HG03064 (cell line): ENCODE data around the gene PLD1.

Source experiments
- ATAC-seq: cut with Tn5 transposase; IDR thresholded peaks from one replicate; pipeline ENCODE4 v1.9.1; 2021; ENCODE audit warnings: low read depth; ENCODE audit not compliant: unreplicated experiment

Gene PLD1

GRCh38 chr3:171799501-171799900, 10.8 kb downstream of the PLD1 start:
- no peak for ATAC-seq

DNA sequence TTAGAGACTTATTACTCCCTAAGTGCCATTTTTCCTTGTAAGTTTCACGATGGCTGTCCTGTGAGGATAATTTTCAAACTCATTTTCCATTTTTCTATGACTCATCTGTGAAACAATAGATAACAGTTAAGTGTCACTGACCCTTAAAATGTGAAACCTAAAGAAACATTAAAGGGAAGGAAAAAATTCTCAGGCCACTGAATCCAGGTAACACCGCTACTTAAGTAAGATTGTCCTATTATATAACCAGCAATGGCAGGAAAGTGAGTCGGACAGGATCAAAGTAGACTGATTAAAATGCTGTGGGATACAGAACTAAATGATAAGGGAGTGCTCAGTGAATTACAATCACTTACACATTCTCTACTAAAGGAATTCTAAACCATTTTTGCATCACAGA, 12.4 kb downstream of the PLD1 start:
- no peak for ATAC-seq

DNA sequence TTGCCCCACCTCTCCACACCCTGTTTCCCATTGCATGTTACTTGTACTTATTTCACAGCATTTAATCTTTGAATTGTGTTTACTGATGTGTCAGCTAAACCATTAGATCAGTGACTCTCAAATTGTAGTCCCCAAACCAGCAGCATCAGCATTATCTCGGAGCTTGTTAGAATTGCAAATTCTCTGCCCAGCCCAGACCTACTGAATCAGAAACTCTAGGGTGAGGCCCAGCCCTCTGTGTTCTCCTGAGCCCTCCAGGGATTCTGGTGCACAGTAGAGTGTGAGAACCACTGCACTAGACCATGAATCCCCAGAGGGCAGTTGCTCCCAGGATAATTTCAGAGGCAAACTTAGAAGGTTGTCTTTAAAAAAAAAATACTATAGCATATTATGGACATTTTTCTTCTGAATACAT, 13.0 kb downstream of the PLD1 start:
- ATAC-seq, result no peak

DNA sequence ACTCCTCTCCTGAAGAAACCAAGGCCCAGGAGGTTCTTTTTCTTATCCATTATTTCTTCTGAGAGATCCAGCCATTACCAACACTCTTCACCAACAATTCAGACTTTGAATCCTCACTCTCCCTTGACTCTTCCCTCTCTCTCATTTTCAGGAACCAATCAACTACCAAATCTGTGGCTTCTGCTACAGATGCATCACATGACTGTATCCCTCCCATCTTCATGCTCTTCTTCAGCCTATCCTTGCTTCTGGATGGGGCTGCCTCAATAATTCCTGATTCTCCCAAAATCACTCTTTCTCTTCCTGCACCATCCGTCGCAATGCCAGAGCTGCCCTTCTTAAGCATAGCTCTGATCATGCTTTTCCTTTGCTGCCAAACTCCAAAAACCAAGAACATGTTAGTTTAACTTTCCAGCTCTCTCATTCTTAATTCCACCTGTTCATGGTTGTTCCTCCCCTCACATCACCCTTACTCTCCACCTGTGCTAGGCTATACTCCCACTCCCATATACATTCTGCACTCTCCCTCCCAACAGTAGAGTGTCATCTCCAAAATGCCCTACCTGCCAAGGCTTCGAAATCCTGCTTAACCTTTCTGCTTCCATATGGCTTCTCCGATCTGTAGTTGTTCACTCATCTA, 13.5 kb downstream of the PLD1 start:
- ATAC-seq, result no peak

- no peak for ATAC-seq
These were observed 17.8 kb downstream of the PLD1 start for GRCh38 chr3:171792531-171792930.

GRCh38 chr3:171791692-171792076, 18.6 kb downstream of the PLD1 start:
- ATAC-seq, result no peak

DNA sequence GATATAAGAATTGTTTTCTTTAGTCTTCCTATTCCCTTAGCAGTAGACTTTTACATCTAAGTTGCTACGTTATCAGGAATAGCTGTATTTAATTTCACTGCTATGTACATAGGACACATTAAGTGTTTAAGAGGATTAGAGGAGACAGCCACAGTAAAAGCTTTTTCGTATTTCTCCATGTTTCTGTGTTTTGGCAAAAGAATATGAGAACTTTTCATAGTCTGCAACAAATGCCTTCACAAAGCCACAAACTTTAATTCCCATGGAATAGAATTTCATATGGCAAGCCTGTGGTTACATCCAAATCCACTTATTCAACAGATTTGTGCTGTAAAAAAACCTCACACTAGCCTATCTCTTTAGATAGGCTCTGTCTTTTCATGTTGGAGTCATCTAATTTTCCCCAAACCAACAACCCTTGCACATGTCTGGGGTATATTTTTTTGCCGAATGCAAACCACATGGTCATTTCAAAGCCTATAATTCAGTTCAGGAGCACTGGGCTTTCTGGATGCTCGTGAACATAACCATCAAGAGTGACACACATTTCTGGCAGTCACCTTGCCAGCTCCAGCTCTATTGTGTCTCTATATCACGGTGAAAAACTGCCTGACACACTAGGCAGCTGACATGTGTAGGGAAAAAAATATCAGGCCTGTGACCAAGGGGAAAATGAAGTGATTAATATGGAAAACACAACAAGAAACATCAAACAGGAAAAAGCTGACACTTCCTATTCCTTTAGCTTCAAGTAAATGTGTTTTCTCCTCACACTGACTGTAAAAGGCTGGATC, 19.2 kb downstream of the PLD1 start:
- ATAC-seq, result no peak

GRCh38 chr3:171790574-171790897, 19.7 kb downstream of the PLD1 start:
- ATAC-seq, result no peak

DNA sequence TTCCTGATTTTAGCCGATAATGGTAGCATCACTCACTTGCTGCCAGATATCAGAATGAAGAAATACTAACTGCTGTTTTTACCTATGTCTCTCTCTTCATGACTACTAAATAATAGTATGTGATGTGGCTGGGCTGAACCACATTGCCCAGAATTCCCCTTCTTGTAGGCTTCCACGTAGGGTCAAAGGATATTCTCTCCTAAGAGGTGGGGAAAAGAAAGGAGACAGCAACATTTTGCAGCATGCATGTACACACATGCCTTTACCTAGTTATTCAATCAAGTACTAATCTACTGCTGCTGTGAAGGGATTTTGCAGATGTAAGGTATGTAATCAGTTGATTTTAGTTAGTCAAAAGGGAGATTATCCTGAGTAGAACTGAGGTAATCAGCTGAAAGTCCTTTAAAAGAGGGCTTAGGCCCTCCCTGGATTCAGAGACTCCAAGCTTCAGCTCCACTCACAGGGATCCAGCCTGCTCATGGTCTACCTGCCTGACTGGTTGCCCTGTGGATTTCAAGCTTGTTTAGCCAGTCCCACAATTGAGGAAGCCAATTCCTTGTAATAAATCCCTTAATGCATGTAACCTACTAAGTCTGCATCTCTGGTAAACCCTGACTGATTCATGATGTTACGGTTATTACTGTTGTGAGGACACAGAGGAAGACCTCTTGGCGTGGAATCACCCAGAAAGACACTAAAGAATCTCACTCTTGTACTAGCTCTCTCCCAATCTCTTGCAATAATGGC, 20.4 kb downstream of the PLD1 start:
- no peak for ATAC-seq

DNA sequence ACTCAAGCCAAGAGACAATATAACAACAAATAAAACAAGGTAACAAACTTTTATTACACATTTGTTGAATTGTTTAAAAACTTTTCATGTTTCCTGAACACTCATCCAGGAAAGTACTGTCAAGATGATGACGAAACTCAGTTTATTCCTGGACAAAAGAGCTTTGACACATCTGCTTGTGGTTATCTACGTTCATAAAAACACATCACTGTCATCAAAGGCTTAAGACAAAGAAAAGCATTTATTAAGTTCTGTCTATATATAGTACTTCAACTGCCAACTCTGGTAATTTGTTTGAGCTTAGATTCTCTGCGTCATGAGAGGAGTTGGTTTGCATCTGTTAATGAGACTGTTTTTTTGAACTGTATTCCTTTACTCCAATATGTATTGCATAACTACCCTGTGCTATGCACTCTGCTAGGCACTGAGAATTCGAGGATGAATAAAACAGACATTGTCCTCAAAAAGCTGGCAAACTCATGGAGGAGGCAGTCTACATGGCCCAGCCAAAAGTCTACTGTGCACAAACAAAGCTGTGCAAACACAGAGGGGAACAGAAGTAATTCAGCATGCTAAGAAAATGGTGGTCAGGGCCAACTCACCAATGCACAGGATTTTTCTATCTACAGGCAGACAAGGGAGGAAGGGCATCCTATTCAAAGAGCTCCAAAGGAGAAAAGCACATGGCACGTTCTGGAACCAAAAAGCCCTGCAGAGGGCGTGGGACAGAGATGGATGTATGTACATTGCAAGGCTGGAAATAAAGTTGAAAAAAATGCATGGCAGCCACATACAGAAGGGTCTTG, 21.5 kb downstream of the PLD1 start:
- ATAC-seq, result no peak

- no peak for ATAC-seq
These were observed 23.3 kb downstream of the PLD1 start for GRCh38 chr3:171786997-171787396.

- no peak for ATAC-seq
These were observed 25.3 kb downstream of the PLD1 start for GRCh38 chr3:171784937-171785336.

DNA sequence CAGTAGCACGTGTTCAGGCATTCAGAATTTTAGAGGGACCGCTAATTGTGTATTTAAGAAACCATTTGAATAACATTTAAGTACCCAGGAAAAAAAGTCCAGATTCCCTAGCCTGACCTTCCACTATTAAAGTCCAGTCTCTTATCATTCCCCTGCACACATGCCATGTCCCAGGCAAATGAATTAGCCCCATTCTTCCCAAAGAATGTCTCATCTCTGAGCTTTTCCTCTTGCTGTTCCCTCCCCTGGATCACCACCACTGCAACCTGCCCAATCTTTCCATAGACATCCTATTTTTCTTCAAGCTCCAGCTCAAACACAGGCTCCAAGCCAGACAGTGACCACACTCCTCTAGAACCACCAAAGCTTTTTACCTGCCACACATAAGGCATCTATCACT, 25.9 kb downstream of the PLD1 start:
- ATAC-seq, result no peak

GRCh38 chr3:171783626-171784025, 26.7 kb downstream of the PLD1 start:
- no peak for ATAC-seq

- no peak for ATAC-seq
These were observed 27.2 kb downstream of the PLD1 start for GRCh38 chr3:171783086-171783485.

DNA sequence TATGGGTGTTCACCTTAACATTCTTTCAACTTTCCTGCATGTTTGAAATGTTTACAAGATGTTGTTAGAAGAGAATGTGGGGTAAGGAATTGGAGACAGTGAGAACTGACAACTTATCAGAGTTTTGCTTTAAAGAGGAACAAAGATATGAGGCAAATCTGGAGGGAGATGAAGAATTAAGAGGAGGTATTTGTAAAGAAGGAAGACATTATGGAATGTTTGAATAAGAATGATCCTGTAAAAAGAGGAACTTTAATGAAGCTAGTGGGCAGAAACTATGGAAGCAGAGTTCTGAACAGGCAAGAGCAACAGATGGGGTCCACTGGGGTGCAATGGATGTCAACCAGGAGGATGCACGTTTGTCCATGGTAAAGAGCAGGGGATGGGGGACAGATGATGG, 27.7 kb downstream of the PLD1 start:
- ATAC-seq, result no peak

DNA sequence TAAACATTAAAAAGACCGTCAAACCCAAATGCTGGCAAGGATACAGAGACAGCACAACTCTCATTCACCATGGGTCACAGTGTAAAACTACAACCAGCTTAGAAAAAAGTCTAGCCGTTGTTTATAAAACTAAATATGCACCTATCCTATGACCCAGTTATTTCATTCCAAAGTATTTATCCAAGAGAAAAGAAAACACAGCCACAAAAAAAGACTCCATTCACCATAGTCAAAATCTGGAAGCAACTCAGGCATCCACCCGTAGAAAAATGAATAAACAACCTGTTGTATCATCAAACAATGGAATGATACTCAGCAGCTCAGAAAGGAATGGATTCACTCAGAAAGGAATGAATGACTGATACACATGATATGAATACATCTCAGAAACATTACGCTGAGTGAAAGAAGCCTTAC, 28.6 kb downstream of the PLD1 start:
- ATAC-seq, result no peak

DNA sequence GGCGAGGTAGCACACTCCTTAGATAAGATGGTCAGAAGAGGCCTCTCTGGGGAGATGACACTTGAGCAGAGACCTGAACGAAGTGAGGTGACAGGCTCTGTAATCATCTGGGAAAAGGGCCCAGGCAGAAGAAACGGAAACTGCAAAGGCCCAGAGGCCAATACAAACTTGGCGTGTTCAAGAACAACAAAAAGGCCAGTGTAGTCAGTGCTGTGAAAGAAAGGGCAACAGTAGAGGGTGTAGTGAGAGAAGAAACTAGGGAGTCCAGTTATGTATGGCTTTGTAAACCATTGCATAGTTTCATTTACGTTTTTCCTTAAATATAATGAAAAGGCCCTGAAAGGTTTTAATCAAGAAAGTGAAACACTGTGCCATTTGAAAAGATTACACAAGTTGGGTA, 31.8 kb downstream of the PLD1 start:
- ATAC-seq, result no peak

GRCh38 chr3:171777596-171777995, 32.7 kb downstream of the PLD1 start:
- no peak for ATAC-seq

DNA sequence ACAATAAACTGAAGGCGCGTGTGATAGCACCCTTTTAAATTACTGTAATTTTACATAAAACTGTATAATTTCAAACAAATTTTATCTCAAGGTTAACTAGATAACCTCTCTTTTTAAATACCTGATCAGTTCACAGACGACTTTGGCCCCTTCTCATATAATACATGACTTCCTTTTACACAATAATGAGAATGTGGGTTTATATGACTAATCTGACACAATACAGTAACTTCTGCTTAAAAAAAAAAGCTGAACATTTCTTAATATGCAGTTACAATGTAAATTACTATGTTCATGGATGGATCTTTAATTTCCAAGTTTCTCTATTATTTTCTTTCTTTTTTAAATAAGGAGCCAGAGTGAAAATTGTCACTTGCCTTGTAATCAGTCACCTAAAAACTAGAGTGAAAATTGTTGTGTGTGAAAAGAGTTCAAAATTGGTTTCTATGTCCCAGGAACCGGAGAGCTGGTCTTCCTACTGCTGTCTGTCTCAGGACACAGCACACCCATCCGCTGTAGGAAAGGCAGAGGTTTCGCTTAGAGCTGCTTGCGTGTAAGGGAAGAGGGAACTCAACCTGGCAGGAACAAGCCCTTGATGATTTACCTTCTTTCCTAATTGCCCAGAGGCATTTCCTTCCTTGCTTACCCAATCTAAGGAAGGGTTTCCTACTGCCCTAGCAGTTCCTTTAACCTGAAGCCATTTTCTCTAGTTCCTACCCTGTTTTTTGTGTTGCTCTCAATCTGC, 33.3 kb downstream of the PLD1 start:
- ATAC-seq, result no peak
